Bronchial epithelial cell (primary cell): Measurements from ENCODE around the gene TP53. TPM values are rescaled to one million over a fixed set of nuclear protein-coding genes. Genes with fewer than 3 reads are reported as not detected.
"Not testable (repeated sequence)": the region's sequence is repeated elsewhere in the genome, so short reads cannot be mapped to it uniquely, and the experiment has no call there.

ENCODE experiments used
- DNase-seq: peaks from one replicate; pipeline ENCODE4 v3.0.0-alpha.2; 2010; ENCODE audit warnings: low read depth
- FAIRE-seq: peaks from 2 replicates; lab custom pipeline; 2011; peaks lifted over from hg19 to GRCh38; lab: Jason Lieb, UNC
- H3K27me3 ChIP-seq: 2 replicates; pipeline ENCODE4 v1.5.1; 2011; ENCODE audit warnings: low read length; ENCODE audit not compliant: control insufficient read depth, insufficient read depth
- H3K36me3 ChIP-seq: 2 replicates; pipeline ENCODE4 v1.5.1; 2011; ENCODE audit warnings: low read length; ENCODE audit not compliant: control insufficient read depth, insufficient read depth
- H3K4me3 ChIP-seq: 2 replicates; pipeline ENCODE4 v1.5.1; 2011; ENCODE audit warnings: mild to moderate bottlenecking, low read depth, low read length, control low read depth
- total RNA-seq: library from RNA; depleted of rRNA; stranded (reverse); fragments of >200 nt; gene quantifications from 2 replicates; pipeline ENCODE4 v1.2.1, GENCODE V29; 2014
- TF ChIP-seq, protein P1 (sequence below): IDR thresholded peaks from 2 replicates; pipeline ENCODE4 v1.5.1; 2011; ENCODE audit warnings: mild to moderate bottlenecking, moderate library complexity, low read length, control low read depth, inconsistent platforms; ENCODE audit not compliant: insufficient read depth, severe bottlenecking

TP53 gene
- total RNA-seq, 1 donor from 2014 or later: 9.2 TPM

GRCh38 chr17:7627250-7628121 is 59.8 kb downstream of the TP53 start, which contains the start of gene SAT2:
SAT2 (minus strand) TSS chr17:7627821; CDS start chr17:7627635, 186 bp downstream.
- Histone ChIP-seq H3K4me3 (peak within 1 kb of the TSS; percentile 53), H3K27me3 (no peaks in the 10 kb centered on the region), H3K36me3 (no peaks in the 10 kb centered on the region)
- FAIRE-seq (no peak), DNase-seq (peak; percentile 81)
- TF ChIP-seq, protein P1, sequence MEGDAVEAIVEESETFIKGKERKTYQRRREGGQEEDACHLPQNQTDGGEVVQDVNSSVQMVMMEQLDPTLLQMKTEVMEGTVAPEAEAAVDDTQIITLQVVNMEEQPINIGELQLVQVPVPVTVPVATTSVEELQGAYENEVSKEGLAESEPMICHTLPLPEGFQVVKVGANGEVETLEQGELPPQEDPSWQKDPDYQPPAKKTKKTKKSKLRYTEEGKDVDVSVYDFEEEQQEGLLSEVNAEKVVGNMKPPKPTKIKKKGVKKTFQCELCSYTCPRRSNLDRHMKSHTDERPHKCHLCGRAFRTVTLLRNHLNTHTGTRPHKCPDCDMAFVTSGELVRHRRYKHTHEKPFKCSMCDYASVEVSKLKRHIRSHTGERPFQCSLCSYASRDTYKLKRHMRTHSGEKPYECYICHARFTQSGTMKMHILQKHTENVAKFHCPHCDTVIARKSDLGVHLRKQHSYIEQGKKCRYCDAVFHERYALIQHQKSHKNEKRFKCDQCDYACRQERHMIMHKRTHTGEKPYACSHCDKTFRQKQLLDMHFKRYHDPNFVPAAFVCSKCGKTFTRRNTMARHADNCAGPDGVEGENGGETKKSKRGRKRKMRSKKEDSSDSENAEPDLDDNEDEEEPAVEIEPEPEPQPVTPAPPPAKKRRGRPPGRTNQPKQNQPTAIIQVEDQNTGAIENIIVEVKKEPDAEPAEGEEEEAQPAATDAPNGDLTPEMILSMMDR: no peak

DNA sequence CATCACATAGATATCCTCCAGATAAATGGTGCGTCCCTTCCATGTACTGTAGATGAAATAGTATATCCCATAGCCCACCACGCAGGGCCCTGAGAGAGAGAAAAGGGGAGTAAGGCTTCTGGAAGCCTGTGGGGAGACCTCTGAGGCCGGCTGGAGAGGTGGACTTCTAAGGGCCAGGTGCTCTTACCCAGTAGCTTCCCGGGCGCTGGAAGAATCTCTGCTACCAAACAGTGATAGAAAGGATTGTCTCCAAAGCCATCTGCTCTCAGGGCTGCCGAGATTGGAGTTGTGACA is 60.4 kb downstream of the TP53 start:
- DNase-seq: no peak
- Histone ChIP-seq H3K36me3 (no peaks in the 10 kb centered on the region), H3K4me3 (peak overlapping the region; percentile 53), H3K27me3 (no peaks in the 10 kb centered on the region)
- FAIRE-seq: no peak
- TF ChIP-seq, protein P1: no peak

DNA sequence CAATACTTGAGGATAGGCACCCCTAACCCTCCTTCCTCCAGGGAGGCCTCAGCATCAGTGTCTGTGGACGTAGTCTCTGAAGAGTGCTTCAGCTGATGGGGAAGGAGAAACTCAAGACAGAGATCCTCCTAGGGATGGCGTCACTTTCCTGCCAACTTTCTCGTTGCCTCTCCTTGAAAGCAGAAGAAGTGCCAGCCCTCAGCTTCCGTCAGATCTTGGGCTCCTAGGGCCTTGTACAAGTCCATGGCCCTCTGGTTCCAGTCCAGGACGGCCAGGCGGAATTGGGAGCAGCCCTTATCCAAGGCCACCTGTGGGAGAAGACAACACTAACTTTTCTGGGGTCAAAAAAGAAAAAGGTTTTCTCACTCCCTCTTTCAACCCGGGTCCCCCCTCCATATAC is 61.0 kb downstream of the TP53 start:
- DNase-seq (no peak), FAIRE-seq (no peak)
- Histone ChIP-seq H3K27me3 (no peaks in the 10 kb centered on the region), H3K4me3 (no peak overlapping the region), H3K36me3 (no peaks in the 10 kb centered on the region)
- TF ChIP-seq, protein P1: no peak

DNA sequence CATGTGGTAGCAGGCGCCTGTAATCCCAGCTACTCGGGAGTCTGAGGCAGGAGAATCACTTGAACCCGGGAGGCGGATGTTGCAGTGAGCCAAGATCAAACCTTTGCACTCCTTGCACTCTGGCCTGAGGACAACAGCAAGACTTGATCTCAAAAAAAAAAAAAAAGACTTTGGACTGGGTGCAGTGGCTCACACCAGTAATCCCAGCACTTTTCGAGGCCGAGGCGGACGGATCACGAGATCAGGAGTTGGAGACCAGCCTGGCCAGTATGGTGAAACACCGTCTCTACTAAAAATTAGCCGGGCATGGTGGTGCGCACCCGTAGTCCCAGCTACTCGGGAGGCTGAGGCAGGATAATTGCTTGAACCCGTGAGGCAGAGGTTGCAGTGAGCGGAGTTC is 61.5 kb downstream of the TP53 start:
- not testable (repeated sequence) for DNase-seq, H3K4me3 ChIP-seq

DNA sequence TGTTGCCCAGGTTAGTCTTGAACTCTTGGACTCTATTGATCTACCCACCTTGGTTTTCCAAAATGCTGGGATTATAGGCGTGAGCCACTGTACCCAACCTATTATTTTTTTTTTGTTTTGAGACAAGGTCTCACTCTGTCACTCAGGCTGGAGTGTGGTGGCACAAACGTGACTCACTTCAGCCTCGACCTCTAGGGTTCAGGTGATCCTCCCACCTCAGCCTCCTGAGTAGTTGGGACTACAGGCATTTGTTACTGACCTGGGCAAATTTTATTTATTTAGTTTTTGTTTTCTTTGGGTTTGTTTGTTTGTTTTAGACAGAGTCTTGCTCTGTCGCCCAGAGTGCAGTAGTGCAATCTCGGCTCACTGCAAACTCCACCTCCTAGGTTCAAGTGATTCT is 63.6 kb downstream of the TP53 start:
- FAIRE-seq: no peak
- TF ChIP-seq, protein P1: no peak
- Histone ChIP-seq H3K36me3 (no peaks in the 10 kb centered on the region), H3K4me3 (no peak overlapping the region), H3K27me3 (no peaks in the 10 kb centered on the region)
- no peak for DNase-seq

More for the DNA sequence above, 61.5 kb downstream of the TP53 start:
- not testable (repeated sequence) for H3K36me3 ChIP-seq, FAIRE-seq, H3K27me3 ChIP-seq

- TF ChIP-seq, protein P1: no peak
- Histone ChIP-seq H3K27me3 (no peaks in the 10 kb centered on the region), H3K4me3 (no peak overlapping the region), H3K36me3 (no peaks in the 10 kb centered on the region)
- DNase-seq (no peak), FAIRE-seq (no peak)
These were observed 66.5 kb downstream of the TP53 start for GRCh38 chr17:7620835-7621234.
